ENCODE data around the gene TMEM45A.
A peak's percentile ranks its signal among the peaks of the same experiment; 100 is the strongest.
"Not testable (repeated sequence)": the region's sequence is repeated elsewhere in the genome, so short reads cannot be mapped to it uniquely, and the experiment has no call there.

Gene TMEM45A

DNA sequence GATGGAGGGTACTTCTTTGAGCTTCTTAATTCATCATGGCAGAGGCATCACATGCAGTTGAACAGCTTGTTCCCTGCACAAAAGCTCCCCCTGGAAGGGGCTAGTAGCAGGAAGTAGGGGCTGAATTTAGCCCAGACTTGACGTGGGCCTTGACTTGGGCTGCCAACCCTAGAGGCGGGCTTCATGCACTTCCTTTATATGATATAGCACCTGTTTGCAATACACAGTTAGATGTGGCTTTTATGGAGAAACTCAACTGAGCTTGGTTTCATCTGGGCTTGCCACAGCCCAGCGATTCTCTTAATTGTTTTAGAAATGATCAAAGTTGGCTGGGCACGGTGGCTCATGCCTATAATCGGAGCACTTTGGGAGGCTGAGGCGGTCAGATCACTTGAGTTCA, 83.3 kb downstream of the TMEM45A start:
- DNase-seq (ENCODE audit: low spot score): no peak

- DNase-seq (ENCODE audit: low spot score): no peak
Measured at GRCh38 chr3:100577382-100578008, 85.1 kb downstream of the TMEM45A start.

- DNase-seq (ENCODE audit: low spot score): no peak
Measured at GRCh38 chr3:100578646-100579045, 86.2 kb downstream of the TMEM45A start.

DNA sequence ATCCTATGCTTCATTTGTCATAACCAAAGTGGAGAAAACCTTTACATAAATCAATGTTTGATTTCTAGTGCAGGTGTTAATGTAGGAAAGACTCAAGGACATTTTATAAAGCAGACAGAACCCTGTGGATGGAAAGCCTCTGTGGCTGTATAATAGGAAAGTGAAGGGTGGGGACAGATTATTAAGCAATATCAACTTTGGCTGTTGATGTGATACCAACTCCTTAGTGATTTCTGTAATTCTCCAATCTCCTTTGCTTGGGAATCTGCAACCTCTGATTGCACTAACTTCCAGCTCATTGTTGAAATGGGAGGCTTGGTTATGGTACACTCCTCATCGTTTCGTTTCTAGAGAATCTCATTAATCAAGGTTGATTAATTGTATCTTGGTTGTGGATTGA, 87.7 kb downstream of the TMEM45A start:
- DNase-seq (ENCODE audit: low spot score): no peak

- no peak for DNase-seq (ENCODE audit: low spot score)
Measured at GRCh38 chr3:100581650-100582049, 89.2 kb downstream of the TMEM45A start.

- DNase-seq (ENCODE audit: low spot score): not testable (repeated sequence)
Measured at GRCh38 chr3:100582157-100582556, 89.7 kb downstream of the TMEM45A start.

GRCh38 chr3:100584101-100584660, 91.8 kb downstream of the TMEM45A start:
- DNase-seq (ENCODE audit: low spot score): no peak

- no peak for DNase-seq (ENCODE audit: low spot score)
Measured at GRCh38 chr3:100586832-100587231, 94.4 kb downstream of the TMEM45A start.

DNA sequence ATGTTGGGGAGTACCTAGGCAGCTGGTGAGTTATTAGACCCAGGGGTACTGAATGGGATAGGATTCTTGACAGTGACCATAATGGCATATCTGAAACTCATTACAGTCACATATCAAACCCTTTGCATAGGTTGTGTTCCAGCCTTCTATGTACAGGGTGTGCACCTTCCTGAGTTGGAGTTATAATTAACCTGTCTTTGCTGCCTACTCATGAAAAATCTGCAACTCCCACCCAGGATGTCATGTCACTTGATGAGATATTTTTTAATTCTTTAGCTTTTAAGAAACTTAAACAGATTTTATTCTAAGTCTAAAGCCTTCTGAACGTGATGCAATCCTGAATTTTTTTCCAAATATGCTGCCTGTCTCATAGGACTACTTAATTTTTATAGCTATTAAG, 95.8 kb downstream of the TMEM45A start:
- DNase-seq (ENCODE audit: low spot score): no peak

GRCh38 chr3:100590114-100590839, 97.9 kb downstream of the TMEM45A start:
- peak; percentile 65 for DNase-seq (ENCODE audit: low spot score)

- no peak for DNase-seq (ENCODE audit: low spot score)
Measured at GRCh38 chr3:100590840-100591147, 98.4 kb downstream of the TMEM45A start.

DNA sequence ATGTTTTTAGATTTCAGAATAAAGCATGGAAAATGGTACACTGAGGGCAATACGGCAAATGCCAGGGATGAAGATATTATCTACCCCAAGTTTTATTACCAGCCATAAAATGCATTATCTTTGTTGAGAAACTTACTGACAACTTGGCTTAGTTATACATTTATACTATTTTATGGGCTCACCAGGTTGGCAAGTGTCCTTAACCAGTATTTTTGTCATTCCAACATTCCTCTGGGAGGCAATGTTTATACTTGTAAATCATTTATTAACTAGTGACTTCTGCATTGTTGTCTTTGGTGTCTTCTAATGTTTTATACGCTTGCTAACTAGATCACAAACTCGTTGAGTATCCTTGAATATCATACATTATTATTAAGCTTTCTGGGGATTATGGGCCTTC, 99.0 kb downstream of the TMEM45A start:
- no peak for DNase-seq (ENCODE audit: low spot score)

- no peak for DNase-seq (ENCODE audit: low spot score)
Measured at GRCh38 chr3:100600181-100601042, 108.0 kb downstream of the TMEM45A start.

DNA sequence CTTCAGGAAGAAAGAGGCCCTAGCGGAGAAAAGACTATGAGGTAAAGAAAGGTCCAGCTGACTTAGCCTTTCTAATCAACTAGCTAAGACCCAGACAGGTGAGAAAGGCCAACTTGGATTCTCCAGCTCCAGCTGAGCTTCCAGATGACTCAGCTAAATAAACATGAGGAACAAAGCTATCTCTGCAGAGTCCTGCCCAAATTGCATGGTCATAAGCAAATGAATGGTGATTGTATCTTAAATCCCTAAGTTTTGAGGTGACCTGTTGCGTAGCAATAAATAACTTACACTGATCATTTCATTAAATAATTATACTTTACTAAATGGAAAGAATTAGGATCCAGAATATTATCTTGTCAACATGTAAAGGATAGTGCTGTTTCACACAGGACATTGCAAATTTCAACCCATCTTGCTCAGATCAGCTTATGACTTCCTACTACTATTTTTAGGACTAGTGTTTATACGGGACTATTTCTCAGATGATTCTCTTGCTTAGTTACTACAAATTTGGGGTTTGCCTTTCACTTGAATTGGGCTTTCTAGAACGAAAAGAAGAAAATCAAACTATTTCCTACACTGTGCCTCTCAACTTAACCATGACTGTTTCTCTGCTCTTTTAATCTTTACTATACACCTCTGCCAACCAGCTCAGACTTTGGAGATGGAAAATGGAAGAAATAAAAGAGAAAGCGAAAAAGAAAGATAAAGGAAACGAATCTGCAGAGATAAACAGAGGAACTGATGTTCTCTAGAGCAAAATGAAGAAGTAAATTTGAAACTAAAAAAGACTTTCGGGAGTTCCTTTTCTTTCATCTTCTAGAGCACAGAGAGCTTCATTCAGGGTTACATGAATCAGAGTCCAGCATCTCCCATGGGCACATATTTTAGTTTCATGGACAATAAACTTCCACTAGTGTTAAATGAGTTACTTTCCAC, 110.4 kb downstream of the TMEM45A start:
- DNase-seq (ENCODE audit: low spot score): no peak

GRCh38 chr3:100603469-100603868, 111.0 kb downstream of the TMEM45A start:
- no peak for DNase-seq (ENCODE audit: low spot score)

DNA sequence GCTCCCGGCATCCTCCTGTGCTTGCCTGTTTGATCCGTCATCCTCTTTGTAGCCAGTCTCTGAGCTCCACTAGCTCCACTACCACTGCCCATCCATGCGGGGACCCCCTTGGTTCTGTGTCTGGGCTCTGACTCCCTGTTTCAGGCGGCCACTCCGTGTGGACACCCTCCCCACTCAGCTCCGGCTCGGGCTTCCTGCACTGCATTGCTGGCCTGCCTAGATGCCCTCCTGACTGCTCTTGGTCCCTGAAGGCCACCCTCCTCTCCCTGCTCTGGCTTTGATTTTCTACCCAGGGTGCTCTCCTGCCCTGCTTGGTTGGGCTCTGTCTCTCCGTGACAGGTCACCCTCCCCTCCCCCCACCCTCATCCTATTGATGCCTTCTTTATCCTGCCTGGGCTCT, 112.9 kb downstream of the TMEM45A start:
- no peak for DNase-seq (ENCODE audit: low spot score)

- DNase-seq (ENCODE audit: low spot score): no peak
Measured at GRCh38 chr3:100606894-100607512, 114.6 kb downstream of the TMEM45A start.

- no peak for DNase-seq (ENCODE audit: low spot score)
Measured at GRCh38 chr3:100609305-100609704, 116.9 kb downstream of the TMEM45A start, which contains the start of gene ADGRG7. Gene ADGRG7, plus strand, starts transcription at chr3:100609601. Its CDS starts 256 bp downstream, at chr3:100609857.

- DNase-seq (ENCODE audit: low spot score): no peak
Measured at GRCh38 chr3:100609963-100610362, 117.5 kb downstream of the TMEM45A start.

DNA sequence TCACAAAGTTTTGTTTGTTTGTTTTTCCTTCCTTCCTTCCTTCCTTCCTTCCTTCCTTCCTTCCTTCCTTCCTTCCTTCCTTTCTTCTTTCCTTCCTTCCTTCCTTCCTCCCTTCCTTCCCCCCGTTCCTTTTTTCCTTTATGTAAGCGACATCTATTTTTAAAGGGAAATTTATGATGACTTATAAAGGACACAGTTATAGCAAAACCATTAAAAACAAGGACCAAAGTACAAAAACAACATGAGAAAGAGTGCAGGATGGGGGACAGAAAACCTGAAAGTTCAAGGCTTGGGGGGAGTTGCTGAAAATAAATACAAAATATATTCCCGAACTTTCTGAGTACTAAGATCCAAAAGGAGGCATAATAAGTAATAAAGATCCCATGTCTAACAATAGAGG, 118.8 kb downstream of the TMEM45A start:
- DNase-seq (ENCODE audit: low spot score): no peak
